PC-3 (cell line): ENCODE results near the gene DHRS3. TPM values are rescaled to one million over a fixed set of nuclear protein-coding genes. Genes with fewer than 3 reads are reported as not detected.

Experiments
- ATAC-seq: fragments of 200-7000 bp; cut with Tn5 transposase; 2 replicates; pipeline ENCODE4 v1.9.1; 2020; ENCODE audit warnings: mild to moderate bottlenecking, moderate library complexity
- BruUV-seq: library from RNA; stranded (reverse); fragments of 400-500 nt; replicated peaks from 2 replicates; lab custom pipeline; 2021; lab: Mats Ljungman, UMichigan
- CTCF ChIA-PET: fragments of 300-600 bp; sonication (Branson Sonifier 250); formaldehyde crosslinking; loops from one replicate; lab custom pipeline; 2022; ENCODE audit warnings: antibody characterized with exemption; lab: Charles Lee
- POLR2A ChIA-PET: fragments of 300-600 bp; sonication (Branson Sonifier 250); formaldehyde crosslinking; loops from one replicate; lab custom pipeline; 2022; ENCODE audit warnings: antibody characterized with exemption; ENCODE audit not compliant: unreplicated experiment; lab: Charles Lee
- DNase-seq: peaks from one replicate; pipeline ENCODE4 v3.0.0-alpha.2; 2015
- H2AFZ ChIP-seq: fragments of 300-600 bp; sonication (generic); 2 replicates; pipeline ENCODE4 v1.6.0; 2016; ENCODE audit warnings: antibody characterized with exemption, low read length
- H3F3A ChIP-seq: fragments of 300-600 bp; sonication (generic); one replicate; pipeline ENCODE4 v1.6.0; 2017; ENCODE audit warnings: antibody characterized with exemption, low read length, control low read depth, mild to moderate bottlenecking; ENCODE audit not compliant: unreplicated experiment
- H3K27ac ChIP-seq: fragments of 300-600 bp; sonication (generic); 2 replicates; pipeline ENCODE4 v1.5.1; 2016; ENCODE audit warnings: mild to moderate bottlenecking, low read length
- H3K27me3 ChIP-seq: fragments of 300-600 bp; sonication (generic); 2 replicates; pipeline ENCODE4 v1.6.1; 2016; ENCODE audit warnings: low read length, mixed read lengths
- H3K36me3 ChIP-seq: fragments of 300-600 bp; sonication (generic); 2 replicates; pipeline ENCODE4 v1.6.1; 2016; ENCODE audit warnings: low read depth, mixed run types, low read length, mixed read lengths
- H3K4me1 ChIP-seq: fragments of 300-600 bp; sonication (generic); 2 replicates; pipeline ENCODE4 v1.5.1; 2016; ENCODE audit warnings: low read length; ENCODE audit not compliant: insufficient read depth
- H3K4me2 ChIP-seq: fragments of 300-600 bp; sonication (generic); 2 replicates; pipeline ENCODE4 v1.6.0; 2016; ENCODE audit warnings: low read length
- H3K4me3 ChIP-seq: fragments of 300-600 bp; sonication (generic); 2 replicates; pipeline ENCODE4 v1.5.1; 2016; ENCODE audit warnings: mild to moderate bottlenecking, low read length, mixed read lengths
- H3K79me2 ChIP-seq: fragments of 300-600 bp; sonication (generic); 2 replicates; pipeline ENCODE4 v1.6.1; 2017; ENCODE audit warnings: low read length, mixed read lengths
- H3K9ac ChIP-seq: fragments of 300-600 bp; sonication (generic); 2 replicates; pipeline ENCODE4 v1.6.0; 2016; ENCODE audit warnings: mild to moderate bottlenecking, low read length
- H3K9me2 ChIP-seq: fragments of 300-600 bp; sonication (generic); replicated peaks from 2 replicates; pipeline ENCODE4 v1.6.1; 2016; ENCODE audit warnings: mixed run types, low read length, mixed read lengths
- H3K9me3 ChIP-seq: fragments of 300-600 bp; sonication (generic); 2 replicates; pipeline ENCODE4 v1.6.1; 2016; ENCODE audit warnings: low read length, mixed read lengths
- H4K20me1 ChIP-seq: fragments of 300-600 bp; sonication (generic); 2 replicates; pipeline ENCODE4 v1.6.1; 2016; ENCODE audit warnings: low read length, mixed read lengths
- CTCF ChIP-seq: fragments of 300-600 bp; sonication (generic); conservative IDR thresholded peaks from 2 replicates; pipeline ENCODE4 v1.5.1; 2017; ENCODE audit warnings: antibody characterized with exemption, low read depth, mild to moderate bottlenecking, low read length
- EZH2 ChIP-seq: fragments of 300-600 bp; sonication (generic); IDR thresholded peaks from one replicate; pipeline ENCODE4 v1.6.1; 2017; ENCODE audit warnings: antibody characterized with exemption, mild to moderate bottlenecking, low read length; ENCODE audit not compliant: unreplicated experiment
- EZH2phosphoT487 ChIP-seq: fragments of 300-600 bp; sonication (generic); IDR thresholded peaks from 2 replicates; pipeline ENCODE4 v1.6.1; 2018; ENCODE audit warnings: mild to moderate bottlenecking, antibody characterized with exemption, low read length, borderline replicate concordance
- intact Hi-C: fragments of 100-400 bp; cut with micrococcal nuclease; formaldehyde crosslinking; loops from 2 replicates; pipeline ENCODE4 v1.9.0; 2023
- microRNA-seq: library from miRNA; unstranded; fragments of <30 nt; microRNA quantifications from one replicate; pipeline ENCODE4 v1.1.0, GENCODE V29; 2020; ENCODE audit not compliant: unreplicated experiment
- total RNA-seq: library from RNA; depleted of rRNA; stranded (reverse); fragments of >200 nt; gene quantifications from 2 replicates; pipeline ENCODE4 v1.2.3, GENCODE V29; 2014; rRNA removed

DHRS3 gene
- total RNA-seq, 1 experiment from 2014 or later: 105 TPM

DNA sequence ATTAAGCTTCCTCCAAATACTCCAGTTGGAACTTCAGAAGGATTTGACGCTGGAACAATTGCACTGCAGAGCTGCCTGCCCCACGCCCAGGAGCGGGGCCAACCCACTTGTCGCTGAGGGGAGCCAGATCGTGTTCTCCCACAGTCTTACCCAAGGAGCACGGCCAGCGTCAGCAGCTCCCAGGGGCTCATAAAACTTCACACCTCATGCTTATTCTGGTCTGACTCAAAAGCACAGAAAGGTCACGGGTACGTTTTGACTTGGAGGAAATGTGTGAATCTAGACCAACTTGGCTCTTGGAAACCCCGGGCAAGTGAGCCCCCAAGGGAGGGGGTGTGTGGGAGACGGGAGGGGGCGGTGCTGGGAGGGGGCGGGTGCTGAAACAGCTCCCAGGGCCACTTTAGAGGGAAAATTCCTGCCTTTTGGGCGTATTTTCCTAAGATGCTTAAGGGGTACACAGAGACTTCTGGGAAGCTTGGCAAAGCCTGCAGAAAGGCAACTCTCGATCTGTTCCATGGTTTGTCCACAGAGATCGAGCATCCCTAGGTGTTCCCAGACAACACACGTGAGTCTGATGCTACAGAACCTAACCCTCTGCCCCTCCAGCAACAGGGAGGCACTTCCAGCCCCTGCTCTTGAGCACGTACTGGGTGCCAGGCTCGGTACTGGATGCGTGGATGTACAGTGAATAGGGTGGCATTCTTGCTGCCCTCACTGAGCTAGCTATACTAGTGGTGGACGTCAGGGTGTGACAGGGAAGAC, 98.9 kb downstream of the DHRS3 start:
- peak; percentile 47 for DNase-seq
- H4K20me1 ChIP-seq: no peaks in the 10 kb centered on the region
- H3K4me2 ChIP-seq: peak overlapping the region; percentile 50
- no peaks in the 10 kb centered on the region for H3K27me3 ChIP-seq
- no peak overlapping the region for H3K4me3 ChIP-seq
- no peak for TF ChIP-seq EZH2phosphoT487
- no peak for TF ChIP-seq EZH2
- TF ChIP-seq CTCF: no peak
- H3K9me2 ChIP-seq: no peaks in the 10 kb centered on the region
- ChIA-PET CTCF (interaction anchor here (0.5 kb wide), 1 partner anchor 97 kb away, joined by 3 read pairs; no protein-coding TSS in a partner anchor), POLR2A (interaction anchor here (0.6 kb wide), 1 partner anchor 77 kb away, joined by 4 read pairs; no protein-coding TSS in a partner anchor)
- 0 out of 2 replicates have a peak overlapping the region, but pooled peaks have one; percentile 33 for H2AFZ ChIP-seq
- no peak overlapping the region; the same call in 1 of the 2 replicates for H3K9ac ChIP-seq
- H3F3A ChIP-seq: no peaks in the 10 kb centered on the region
- BruUV-seq: no TSS peak
- peak overlapping the region; percentile 28 for H3K27ac ChIP-seq
- ATAC-seq: peak; percentile 95
- H3K36me3 ChIP-seq: no peaks in the 10 kb centered on the region
- no peaks in the 10 kb centered on the region for H3K79me2 ChIP-seq
- H3K9me3 ChIP-seq: no peaks in the 10 kb centered on the region
- intact Hi-C loops: no loop called here
- H3K4me1 ChIP-seq: peaks cover 9% of the 10 kb centered on the region

Small RNA genes lying within 50 kb of the gene (microRNA-seq; reads per million reads assigned to microRNA genes)
- not detected for gene MIR6730

Other genes with a start within 250 kb of the DHRS3 start
- gene AADACL4, start 25.9 kb upstream of the DHRS3 start, total RNA-seq: not detected in 2 replicates
- not detected in 2 replicates for gene AADACL3, start 97.9 kb upstream of the DHRS3 start, total RNA-seq
- gene CFAP107, start 128.0 kb upstream of the DHRS3 start, total RNA-seq: not detected in 2 replicates
- not detected in 2 replicates for gene PRAMEF12, start 155.5 kb upstream of the DHRS3 start, total RNA-seq
- not detected in 2 replicates for gene PRAMEF1, start 173.2 kb upstream of the DHRS3 start, total RNA-seq
- not detected in 2 replicates for gene PRAMEF11, start 213.2 kb upstream of the DHRS3 start, total RNA-seq
- gene HNRNPCL1, start 230.5 kb upstream of the DHRS3 start, total RNA-seq: not detected in 2 replicates
- gene PRAMEF2, start 238.9 kb upstream of the DHRS3 start, total RNA-seq: not detected in 2 replicates